Urinary bladder (tissue), 4 donors: ENCODE measurements around the gene CPED1. TPM values are rescaled to one million over a fixed set of nuclear protein-coding genes. Genes with fewer than 3 reads are reported as not detected.

Experiments
- DNase-seq: peaks from one replicate; pipeline ENCODE4 v3.0.0-alpha.2; 2015; ENCODE audit errors: extremely low spot score
- H3K27ac ChIP-seq: one replicate; pipeline ENCODE4 v1.5.1; 2013; ENCODE audit warnings: low read depth, mild to moderate bottlenecking, moderate library complexity
- H3K36me3 ChIP-seq: one replicate; pipeline ENCODE4 v1.6.1; 2013; ENCODE audit warnings: mild to moderate bottlenecking, moderate library complexity; ENCODE audit not compliant: insufficient read depth
- H3K4me1 ChIP-seq: one replicate; pipeline ENCODE4 v1.6.1; 2013; ENCODE audit warnings: mild to moderate bottlenecking, moderate library complexity; ENCODE audit not compliant: insufficient read depth
- H3K4me3 ChIP-seq: one replicate; pipeline ENCODE4 v1.5.1; 2013; ENCODE audit warnings: low read depth, low read length
- WGBS: extraction: QIAGEN DNeasy Blood & Tissue Kit; methylation state at CpG from one replicate; pipeline ENCODE4 v1.1.7; 2013; 5-methylcytosine and 5-hydroxymethylcytosine counted together
- polyA plus RNA-seq: library from polyadenylated mRNA; stranded (reverse); fragments of 200-250 nt; gene quantifications from one replicate; pipeline ENCODE4 v1.2.3, GENCODE V29; 2013
- total RNA-seq: library from RNA; depleted of rRNA; stranded (reverse); fragments of >200 nt; gene quantifications from one replicate; pipeline ENCODE4 v1.2.3, GENCODE V29; 2014
- donor health status: healthy with polysubstance abuse.
- donor health status: healthy.

Gene CPED1
- total and polyA plus RNA-seq, 2 donors = 33.4 to 78.4 TPM

- no peak overlapping the region for H3K27ac ChIP-seq
- no peaks in the 10 kb centered on the region for H3K36me3 ChIP-seq
- H3K4me1 ChIP-seq = no peaks in the 10 kb centered on the region
- H3K4me3 ChIP-seq = no peak overlapping the region
- WGBS = 64% methylated on average over 6 of the region's 6 CpGs
- DNase-seq = no peak
Observed at GRCh38 chr7:121006711-121007315, 18.3 kb downstream of the CPED1 start.

GRCh38 chr7:121008816-121009215 lies 20.3 kb downstream of the CPED1 start:
- DNase-seq = no peak
- H3K36me3 ChIP-seq = no peaks in the 10 kb centered on the region
- no peak overlapping the region for H3K27ac ChIP-seq
- 65% methylated on average over 2 of the region's 2 CpGs for WGBS
- H3K4me1 ChIP-seq = no peaks in the 10 kb centered on the region
- no peak overlapping the region for H3K4me3 ChIP-seq

GRCh38 chr7:121011401-121011800 lies 22.9 kb downstream of the CPED1 start:
- 77% methylated on average over 1 of the region's 1 CpG for WGBS
- H3K27ac ChIP-seq = no peak overlapping the region
- no peak overlapping the region for H3K4me3 ChIP-seq
- peaks cover 2% of the 10 kb centered on the region for H3K4me1 ChIP-seq
- no peak for DNase-seq
- no peaks in the 10 kb centered on the region for H3K36me3 ChIP-seq

GRCh38 chr7:121012170-121012874 lies 23.8 kb downstream of the CPED1 start:
- no peak overlapping the region for H3K4me3 ChIP-seq
- H3K4me1 ChIP-seq = peaks cover 2% of the 10 kb centered on the region
- H3K27ac ChIP-seq = no peak overlapping the region
- WGBS = 86% methylated on average over 6 of the region's 6 CpGs
- DNase-seq = no peak
- H3K36me3 ChIP-seq = no peaks in the 10 kb centered on the region

GRCh38 chr7:121012919-121013318 lies 24.4 kb downstream of the CPED1 start:
- no peaks in the 10 kb centered on the region for H3K36me3 ChIP-seq
- DNase-seq = no peak
- 74% methylated on average over 2 of the region's 2 CpGs for WGBS
- H3K4me3 ChIP-seq = no peak overlapping the region
- H3K4me1 ChIP-seq = peaks cover 2% of the 10 kb centered on the region
- no peak overlapping the region for H3K27ac ChIP-seq

- Histone ChIP-seq H3K4me3 (no peak overlapping the region), H3K27ac (no peak overlapping the region), H3K36me3 (no peaks in the 10 kb centered on the region), H3K4me1 (peaks cover 2% of the 10 kb centered on the region)
- DNase-seq = no peak
- WGBS = 94% methylated on average over 4 of the region's 4 CpGs
Observed at GRCh38 chr7:121015560-121015959, 27.0 kb downstream of the CPED1 start.

GRCh38 chr7:121016966-121017365 lies 28.5 kb downstream of the CPED1 start:
- 37% methylated on average over 2 of the region's 2 CpGs for WGBS
- peak overlapping the region; percentile 74 for H3K27ac ChIP-seq
- no peak overlapping the region for H3K4me3 ChIP-seq
- peaks cover 2% of the 10 kb centered on the region for H3K4me1 ChIP-seq
- H3K36me3 ChIP-seq = no peaks in the 10 kb centered on the region
- no peak for DNase-seq

- DNase-seq = no peak
- H3K36me3 ChIP-seq = no peaks in the 10 kb centered on the region
- H3K4me1 ChIP-seq = peaks cover 2% of the 10 kb centered on the region
- WGBS = 53% methylated on average over 1 of the region's 1 CpG
- H3K27ac ChIP-seq = no peak overlapping the region
- H3K4me3 ChIP-seq = no peak overlapping the region
Observed at GRCh38 chr7:121017586-121017985, 29.1 kb downstream of the CPED1 start.

- H3K4me1 ChIP-seq = peaks cover 2% of the 10 kb centered on the region
- 49% methylated on average over 2 of the region's 2 CpGs for WGBS
- DNase-seq = no peak
- no peak overlapping the region for H3K4me3 ChIP-seq
- no peaks in the 10 kb centered on the region for H3K36me3 ChIP-seq
- no peak overlapping the region for H3K27ac ChIP-seq
Observed at GRCh38 chr7:121019018-121019417, 30.5 kb downstream of the CPED1 start.

- Histone ChIP-seq H3K36me3 (no peaks in the 10 kb centered on the region), H3K27ac (no peak overlapping the region), H3K4me3 (no peak overlapping the region), H3K4me1 (peaks cover 2% of the 10 kb centered on the region)
- 85% methylated on average over 1 of the region's 1 CpG for WGBS
- DNase-seq = no peak
Observed at GRCh38 chr7:121020249-121020988, 31.9 kb downstream of the CPED1 start.

- DNase-seq = no peak
- H3K27ac ChIP-seq = no peak overlapping the region
- 42% methylated on average over 5 of the region's 5 CpGs for WGBS
- no peaks in the 10 kb centered on the region for H3K36me3 ChIP-seq
- H3K4me1 ChIP-seq = no peaks in the 10 kb centered on the region
- no peak overlapping the region for H3K4me3 ChIP-seq
Observed at GRCh38 chr7:121020989-121021969, 32.8 kb downstream of the CPED1 start.

- Histone ChIP-seq H3K4me1 (peaks cover 2% of the 10 kb centered on the region), H3K4me3 (no peak overlapping the region), H3K36me3 (no peaks in the 10 kb centered on the region), H3K27ac (peak overlapping the region; percentile 50)
- no peak for DNase-seq
Observed at GRCh38 chr7:121023194-121023593, 34.7 kb downstream of the CPED1 start.
